GM23248 (cell line): ENCODE results near the gene ARMC8.

Experiments used
- EZH2 ChIP-seq: fragments of 200-600 bp; sonication (generic); IDR thresholded peaks from 2 replicates; pipeline ENCODE4 v1.6.1; 2018; ENCODE audit warnings: antibody characterized with exemption, mild to moderate bottlenecking; ENCODE audit not compliant: insufficient read depth, poor library complexity, severe bottlenecking
- EZH2phosphoT487 ChIP-seq: fragments of 200-600 bp; sonication (generic); IDR thresholded peaks from 2 replicates; pipeline ENCODE4 v1.6.1; 2018; ENCODE audit warnings: antibody characterized with exemption, moderate library complexity, mild to moderate bottlenecking, low read depth; ENCODE audit not compliant: insufficient read depth

DNA sequence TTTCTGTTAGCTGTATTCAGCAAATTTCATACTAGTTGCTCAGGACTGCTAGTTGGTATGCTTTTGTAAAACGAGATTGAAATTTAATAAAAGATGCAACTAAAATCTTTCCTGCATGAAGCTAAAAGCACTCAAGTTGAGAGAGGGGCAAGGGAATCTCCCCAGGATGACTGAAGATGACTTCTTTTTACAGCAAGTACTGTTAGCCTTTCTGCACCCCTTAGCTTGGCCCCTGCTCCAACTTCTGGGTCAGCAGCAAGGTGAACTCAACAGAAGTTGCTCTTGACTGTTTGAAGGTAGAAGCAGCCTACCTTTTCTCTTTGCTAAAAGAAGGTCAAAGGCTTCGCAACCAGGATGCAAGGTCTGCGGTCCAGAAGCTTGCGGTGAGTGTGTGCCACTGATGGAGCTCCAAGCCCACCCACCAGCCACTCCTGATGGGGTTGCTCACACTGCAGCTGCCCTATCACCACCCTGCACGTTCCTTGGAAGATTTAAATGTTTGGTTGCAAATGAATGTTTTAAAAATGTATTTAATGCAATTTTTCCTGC, 110.0 kb downstream of the ARMC8 start:
- TF ChIP-seq EZH2phosphoT487 (no peak), EZH2 (no peak)
